HG03159 (cell line): ENCODE results near the gene SRSF10.
"Not testable (repeated sequence)": the region's sequence is repeated elsewhere in the genome, so short reads cannot be mapped to it uniquely, and the experiment has no call there.

Source experiments
- ATAC-seq: cut with Tn5 transposase; IDR thresholded peaks from one replicate; pipeline ENCODE4 v1.9.1; 2021; ENCODE audit warnings: mild to moderate bottlenecking, moderate library complexity; ENCODE audit not compliant: unreplicated experiment

SRSF10 gene

DNA sequence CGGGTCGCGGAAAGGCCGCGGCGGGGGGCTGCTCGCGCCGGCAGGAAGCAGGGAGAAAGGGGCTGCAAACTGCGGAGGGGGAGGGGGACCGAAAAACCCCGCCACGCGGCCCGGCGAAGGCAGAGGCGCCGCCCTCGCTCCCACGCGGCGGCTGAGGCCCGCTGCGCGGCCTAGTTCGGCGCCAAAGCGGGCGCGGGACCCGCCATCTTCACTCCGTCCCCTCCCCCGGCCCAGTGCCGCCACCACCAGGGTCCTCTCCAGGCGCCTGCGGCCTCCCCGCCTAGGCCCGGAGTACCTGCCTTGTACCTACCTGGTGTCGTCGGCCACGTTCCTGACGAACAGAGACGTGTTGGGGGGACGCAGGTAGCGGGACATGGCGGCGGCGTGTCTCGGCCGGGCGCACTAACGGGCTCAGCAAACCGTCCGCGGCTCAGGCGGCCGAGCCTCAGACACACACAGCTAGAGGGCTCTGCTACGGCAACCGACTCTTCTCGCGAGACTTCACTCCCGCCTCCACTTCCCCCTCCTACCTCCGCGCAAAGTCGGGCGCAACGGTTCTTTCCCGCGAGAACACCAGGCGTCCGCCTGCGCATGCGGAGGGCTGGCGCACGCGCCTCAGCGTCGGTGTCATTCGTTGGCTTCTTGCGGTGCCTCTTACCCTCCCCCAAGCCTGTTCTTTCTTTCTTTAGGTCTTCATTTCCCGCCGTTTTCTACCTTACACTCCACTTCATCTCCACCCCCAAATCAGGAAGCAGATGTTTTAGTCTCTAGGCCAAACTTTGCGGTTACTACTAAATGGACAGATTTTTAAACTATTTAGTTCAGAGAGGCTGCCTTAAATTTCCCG lies at the start of gene SRSF10:
SRSF10 (minus strand) TSS at position 447 of the 847 bp plus-strand sequence; CDS start at position 375, 72 bp downstream.
- peak; percentile 91 for ATAC-seq

DNA sequence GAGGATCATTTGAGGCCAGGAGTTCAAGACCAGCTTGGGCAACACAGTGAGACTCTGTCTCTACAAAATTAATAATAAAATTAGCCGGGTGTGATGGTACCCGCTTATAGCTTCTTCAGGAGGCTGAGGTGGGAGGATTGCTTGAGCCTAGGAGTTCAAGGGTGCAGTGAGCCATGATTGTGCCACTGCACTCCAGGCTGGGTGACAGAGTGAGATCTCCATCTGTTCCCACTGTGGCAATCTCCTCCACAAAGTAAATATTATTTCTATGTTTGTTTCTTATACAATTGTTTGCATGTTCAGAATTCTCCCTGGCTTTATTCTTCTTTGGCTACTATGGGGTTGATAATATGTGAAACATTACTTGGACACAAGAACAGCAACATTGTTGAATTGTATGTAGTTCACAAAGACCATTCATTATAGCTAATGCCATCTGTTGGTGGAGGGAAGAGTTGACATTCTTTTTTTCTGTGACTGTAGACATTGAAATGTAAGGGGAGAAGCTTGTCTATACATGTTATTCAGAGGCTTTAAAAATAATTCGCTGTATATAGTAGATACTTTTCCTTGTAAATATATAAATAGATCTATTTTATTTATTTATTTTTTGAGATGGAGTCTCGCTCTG lies 47.8 kb upstream of the SRSF10 start:
- ATAC-seq: no peak

- ATAC-seq: no peak
Observed at GRCh38 chr1:24022581-24023361, 42.6 kb upstream of the SRSF10 start.

DNA sequence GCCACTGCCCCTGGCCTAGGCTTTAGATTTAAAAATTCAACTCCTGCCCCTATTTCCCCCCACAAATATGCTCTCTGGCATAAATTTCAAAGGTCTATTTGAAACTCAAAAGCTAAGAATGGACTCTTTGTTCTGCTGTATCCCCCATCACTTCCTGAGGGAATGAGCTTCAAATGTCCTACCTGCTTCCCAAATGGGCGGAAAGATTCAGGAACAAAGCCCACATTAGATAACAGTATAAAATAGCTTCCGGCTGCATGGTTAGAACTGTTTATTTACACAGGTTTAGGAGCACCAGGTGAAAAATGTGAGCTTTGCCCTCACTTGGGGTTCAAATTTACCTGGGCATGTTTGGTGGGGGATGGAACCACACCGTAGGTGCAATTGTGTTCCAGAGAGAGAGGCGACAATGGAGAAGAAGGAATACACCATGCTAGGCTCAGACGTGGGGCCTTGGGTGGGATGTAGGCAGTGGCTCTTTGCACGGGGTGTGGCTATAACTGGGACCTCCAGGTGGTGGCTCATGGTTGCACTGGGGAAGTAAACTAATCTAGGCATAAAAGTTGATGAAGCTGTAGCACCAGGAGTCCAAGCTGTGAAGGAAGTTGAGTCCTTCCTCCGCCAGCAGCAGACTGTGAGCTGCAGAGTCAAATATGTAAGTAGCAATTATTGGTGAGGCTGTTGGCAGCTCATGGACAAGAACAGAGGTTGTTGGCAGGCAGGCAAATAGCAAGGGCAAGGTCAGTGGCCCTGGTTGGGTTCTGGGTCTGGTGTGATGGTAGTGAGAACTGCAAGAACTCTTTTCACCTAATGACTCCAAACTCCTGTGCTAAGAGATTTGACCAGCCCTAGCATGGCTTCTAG lies 41.5 kb upstream of the SRSF10 start:
- ATAC-seq: no peak

GRCh38 chr1:24020470-24020869 lies 40.3 kb upstream of the SRSF10 start:
- no peak for ATAC-seq

DNA sequence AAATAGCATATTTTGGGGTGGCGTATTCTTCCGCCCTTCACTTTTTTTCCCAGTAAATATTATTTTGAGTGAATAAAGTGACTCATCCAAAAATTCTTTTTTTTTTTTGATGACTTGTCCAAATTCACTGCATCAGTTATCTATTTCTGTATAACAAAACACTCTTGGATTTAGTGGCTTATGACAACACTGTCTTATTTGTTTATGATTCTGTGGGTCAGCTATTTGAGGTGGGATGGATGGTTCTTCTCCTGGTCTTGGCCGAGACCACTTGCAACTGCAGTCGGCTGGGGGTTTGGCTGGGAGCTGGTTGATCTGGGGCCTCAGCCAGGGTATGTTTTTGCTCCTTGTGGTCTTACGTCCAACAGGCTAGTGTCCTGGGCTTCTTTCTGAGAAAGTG lies 39.9 kb upstream of the SRSF10 start:
- ATAC-seq: no peak

GRCh38 chr1:24018611-24019580 lies 38.8 kb upstream of the SRSF10 start:
- no peak for ATAC-seq

DNA sequence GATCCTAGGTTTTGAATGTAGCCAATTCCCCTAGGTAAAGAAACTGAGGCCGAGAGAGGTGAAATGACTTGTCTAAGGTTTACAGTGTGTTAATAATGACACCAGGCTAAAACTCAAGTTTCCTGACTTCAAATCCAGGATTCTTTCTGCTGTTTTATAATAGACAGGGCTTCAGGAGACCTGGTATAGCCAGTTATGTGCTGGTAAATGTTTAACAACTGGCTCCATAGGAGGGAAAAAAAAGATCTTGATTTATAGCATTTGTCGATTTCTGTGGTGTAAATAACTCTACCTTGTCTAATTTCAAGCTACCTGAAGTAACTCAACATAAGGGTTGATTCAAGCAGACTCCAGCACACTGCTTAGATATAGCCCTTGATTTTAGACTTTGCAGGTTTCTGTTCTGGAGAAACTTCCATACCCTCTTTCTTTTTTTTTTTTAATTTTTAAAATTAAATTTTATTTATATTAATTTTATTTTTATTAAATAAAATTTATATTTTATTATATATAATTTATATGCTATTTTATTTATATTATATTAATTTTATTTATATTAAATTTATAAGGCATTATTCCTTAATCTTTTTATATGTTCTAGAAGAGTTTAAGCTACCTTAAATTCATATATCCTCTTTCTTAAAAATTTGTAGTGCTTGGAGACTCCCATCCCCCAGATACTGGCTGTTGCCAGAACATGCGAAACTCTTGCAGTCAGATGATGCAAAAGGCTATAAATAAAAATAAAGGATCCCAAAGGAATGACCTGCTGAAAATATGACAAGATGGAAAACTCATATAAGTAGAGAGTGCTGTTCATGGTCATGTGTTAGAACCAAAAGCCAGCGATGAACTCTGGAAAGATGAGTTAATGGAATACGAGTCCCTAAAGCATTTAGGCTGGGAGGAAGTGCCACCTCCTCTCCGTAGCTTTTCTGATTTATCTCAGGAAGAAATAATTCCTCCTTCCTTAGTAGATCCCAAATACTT lies 35.4 kb upstream of the SRSF10 start:
- ATAC-seq: no peak

- not testable (repeated sequence) for ATAC-seq
Observed at GRCh38 chr1:24012878-24013277, 32.8 kb upstream of the SRSF10 start.

- no peak for ATAC-seq
Observed at GRCh38 chr1:24010650-24011049, 30.5 kb upstream of the SRSF10 start.

DNA sequence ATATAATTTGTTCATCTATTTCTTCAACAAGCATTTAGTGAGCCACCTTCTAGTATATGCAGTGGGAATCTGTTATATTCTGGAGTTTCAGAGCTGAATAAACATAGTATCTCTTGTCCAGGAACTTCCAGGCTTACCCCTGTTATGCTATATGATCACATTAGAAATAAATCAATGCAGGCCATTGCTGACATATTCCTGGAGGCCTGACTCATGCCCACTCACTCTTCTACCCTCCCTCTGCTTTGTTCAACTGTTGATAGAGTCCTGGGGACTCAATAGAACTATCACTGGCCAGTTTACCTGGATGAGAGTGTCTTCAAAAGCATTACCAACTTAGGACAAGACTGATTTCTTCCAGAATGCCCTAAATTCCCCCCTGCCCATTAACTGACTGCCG lies 29.3 kb upstream of the SRSF10 start:
- ATAC-seq: no peak

- ATAC-seq: not testable (repeated sequence)
Observed at GRCh38 chr1:24008574-24009184, 28.6 kb upstream of the SRSF10 start.

- no peak for ATAC-seq
Observed at GRCh38 chr1:24007079-24007478, 27.0 kb upstream of the SRSF10 start.

GRCh38 chr1:24005163-24005562 lies 25.0 kb upstream of the SRSF10 start:
- no peak for ATAC-seq

DNA sequence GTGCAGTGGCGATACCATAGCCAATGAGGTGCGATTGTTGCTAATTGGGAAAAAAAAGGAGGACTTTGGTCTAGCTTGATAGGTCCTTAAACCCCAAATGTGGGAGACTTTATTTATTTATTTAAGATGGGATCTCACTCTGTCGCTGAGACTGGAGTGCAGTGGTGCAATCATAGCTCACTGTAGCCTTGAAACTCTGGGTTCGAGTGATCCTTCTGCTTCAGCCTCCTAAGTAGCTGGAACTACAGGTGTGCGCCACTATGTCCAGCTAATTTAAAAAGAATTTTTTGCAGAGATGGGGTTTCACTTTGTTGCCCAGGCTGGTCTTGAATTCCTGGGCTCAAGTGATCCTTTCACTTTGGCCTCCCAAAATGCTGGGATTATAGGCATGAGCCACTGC lies 24.0 kb upstream of the SRSF10 start:
- no peak for ATAC-seq

- ATAC-seq: no peak
Observed at GRCh38 chr1:24003331-24003972, 23.3 kb upstream of the SRSF10 start.

DNA sequence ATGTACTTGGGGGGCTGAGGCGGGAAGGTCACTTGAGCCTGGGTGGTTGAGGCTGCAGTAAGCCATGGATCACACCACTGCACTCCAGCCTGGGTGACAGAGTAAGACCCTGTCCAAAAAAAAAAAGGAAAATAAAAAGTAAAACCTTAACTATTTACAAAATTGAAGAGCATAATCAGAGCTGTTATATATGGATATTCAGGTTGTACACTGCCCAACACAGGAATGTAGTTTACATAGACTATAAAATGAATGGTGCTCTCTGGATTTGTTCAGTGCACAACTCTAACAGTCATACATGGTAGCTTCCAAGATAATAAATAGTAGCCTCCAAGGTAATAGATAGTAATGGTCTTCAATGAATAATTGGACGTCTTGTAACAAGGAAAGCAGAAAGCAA lies 22.6 kb upstream of the SRSF10 start:
- ATAC-seq: no peak
